Mesenteric fat pad (tissue), 1 donor: ENCODE measurements around the gene GALNT8. TPM values are rescaled to one million over a fixed set of nuclear protein-coding genes. Genes with fewer than 3 reads are reported as not detected.
"Not testable (repeated sequence)": the region's sequence is repeated elsewhere in the genome, so short reads cannot be mapped to it uniquely, and the experiment has no call there.

Experiments used
- DNase-seq: peaks from one replicate; pipeline ENCODE4 v3.0.0-alpha.2; 2020; ENCODE audit warnings: low spot score
- long read RNA-seq: library from polyadenylated mRNA; unstranded; transcript quantifications from one replicate; pipeline ENCODE4 v2.0.0, GENCODE V29; 2020
- total RNA-seq: library from RNA; stranded (reverse); fragmentation: NEBNext Ultra II Directional; extraction: Animal tissue kit (Norgen Biotek cat#: 25700); gene quantifications from one replicate; pipeline ENCODE4 v1.2.1, GENCODE V29; 2021
- donor health status: DM: yes; HTN: yes; CAD: no.

The GALNT8 gene, protein sequence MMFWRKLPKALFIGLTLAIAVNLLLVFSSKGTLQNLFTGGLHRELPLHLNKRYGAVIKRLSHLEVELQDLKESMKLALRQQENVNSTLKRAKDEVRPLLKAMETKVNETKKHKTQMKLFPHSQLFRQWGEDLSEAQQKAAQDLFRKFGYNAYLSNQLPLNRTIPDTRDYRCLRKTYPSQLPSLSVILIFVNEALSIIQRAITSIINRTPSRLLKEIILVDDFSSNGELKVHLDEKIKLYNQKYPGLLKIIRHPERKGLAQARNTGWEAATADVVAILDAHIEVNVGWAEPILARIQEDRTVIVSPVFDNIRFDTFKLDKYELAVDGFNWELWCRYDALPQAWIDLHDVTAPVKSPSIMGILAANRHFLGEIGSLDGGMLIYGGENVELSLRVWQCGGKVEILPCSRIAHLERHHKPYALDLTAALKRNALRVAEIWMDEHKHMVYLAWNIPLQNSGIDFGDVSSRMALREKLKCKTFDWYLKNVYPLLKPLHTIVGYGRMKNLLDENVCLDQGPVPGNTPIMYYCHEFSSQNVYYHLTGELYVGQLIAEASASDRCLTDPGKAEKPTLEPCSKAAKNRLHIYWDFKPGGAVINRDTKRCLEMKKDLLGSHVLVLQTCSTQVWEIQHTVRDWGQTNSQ
- total RNA-seq, result 1.2 TPM
- long read RNA-seq, partial matches to known transcripts, result 0 of 2 reads
- long read RNA-seq, other reads (novel, unspliced or antisense), result 2 of 2 reads

DNA sequence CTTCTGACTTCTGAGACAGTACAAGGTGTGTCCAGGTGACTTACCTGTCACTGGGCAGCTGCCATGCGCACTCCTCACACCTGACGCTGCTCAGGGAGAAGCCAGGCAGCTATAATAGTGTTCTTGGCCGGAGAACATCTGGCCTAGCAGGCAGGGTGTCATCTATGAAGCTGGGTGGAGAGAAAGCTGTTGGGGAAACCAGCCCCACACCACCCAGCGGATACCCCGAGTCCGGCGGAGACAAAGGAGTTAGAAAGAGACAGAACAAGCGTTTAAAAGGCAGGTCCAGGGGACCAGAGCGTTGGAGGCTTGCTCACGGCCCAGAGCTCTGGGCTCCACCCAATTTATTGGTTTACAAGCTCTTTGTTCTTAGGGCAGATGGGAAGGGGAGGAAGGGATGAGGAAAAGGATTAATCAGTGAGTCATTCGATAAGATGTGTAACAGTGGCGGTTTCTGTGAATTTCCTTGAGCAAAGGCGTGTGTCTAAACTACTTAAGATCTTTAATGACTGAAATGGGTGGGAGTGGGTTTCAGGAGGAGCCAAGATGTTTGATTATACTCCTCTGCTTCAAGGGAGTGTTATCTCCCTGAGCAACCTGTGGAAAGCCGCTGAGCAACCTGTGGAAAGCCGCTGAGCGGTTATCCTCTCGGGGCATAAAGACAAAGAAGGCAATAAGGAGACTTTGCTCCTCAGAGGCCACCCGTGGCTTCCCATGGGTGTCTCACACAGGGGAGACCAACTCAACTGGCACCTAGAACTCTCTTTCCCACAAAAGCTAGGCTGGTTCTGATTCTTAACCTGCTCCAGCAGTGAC lies at the start of gene GALNT8:
TSS of gene GALNT8 (plus strand) at position 580 of the 816 bp plus-strand sequence. CDS start 278 bp downstream, outside the sequence.
- no peak for DNase-seq

DNA sequence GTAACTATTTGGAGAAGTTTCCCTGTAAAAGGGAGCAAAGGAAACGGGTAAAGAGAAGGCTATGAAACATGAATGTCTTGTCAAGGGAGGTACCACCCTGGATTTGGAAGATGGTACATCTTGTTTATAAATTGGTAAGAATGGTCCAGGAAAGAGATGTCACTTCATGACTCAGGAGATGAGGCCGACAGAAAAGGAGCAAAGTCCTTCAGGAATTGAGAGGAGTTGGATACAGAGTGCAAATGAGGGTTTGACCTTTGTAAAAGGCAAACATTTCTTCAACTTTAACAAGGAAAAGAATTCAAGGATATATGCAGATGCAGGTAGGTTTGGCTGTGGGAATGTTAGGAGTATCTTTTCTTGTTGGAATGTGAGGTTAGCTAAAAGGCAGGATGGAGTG lies 40.5 kb upstream of the GALNT8 start:
- no peak for DNase-seq

DNA sequence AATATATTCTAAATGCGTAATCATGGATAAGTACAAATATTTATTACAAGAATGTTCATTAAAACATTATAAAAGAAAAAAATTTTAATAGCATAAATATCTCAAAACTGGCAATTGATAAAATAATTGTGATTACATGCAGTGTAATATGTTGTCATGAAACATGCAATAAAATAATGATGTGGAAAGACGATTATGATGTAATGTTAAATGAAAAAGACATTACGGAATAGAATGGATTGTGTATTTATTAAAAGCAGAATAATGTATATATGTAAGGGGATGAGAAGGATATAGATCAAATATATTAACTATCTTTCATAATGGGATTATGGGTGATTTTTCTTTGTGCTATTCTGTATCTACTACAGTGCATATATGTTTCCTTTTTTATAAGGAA lies 38.5 kb upstream of the GALNT8 start:
- no peak for DNase-seq

DNA sequence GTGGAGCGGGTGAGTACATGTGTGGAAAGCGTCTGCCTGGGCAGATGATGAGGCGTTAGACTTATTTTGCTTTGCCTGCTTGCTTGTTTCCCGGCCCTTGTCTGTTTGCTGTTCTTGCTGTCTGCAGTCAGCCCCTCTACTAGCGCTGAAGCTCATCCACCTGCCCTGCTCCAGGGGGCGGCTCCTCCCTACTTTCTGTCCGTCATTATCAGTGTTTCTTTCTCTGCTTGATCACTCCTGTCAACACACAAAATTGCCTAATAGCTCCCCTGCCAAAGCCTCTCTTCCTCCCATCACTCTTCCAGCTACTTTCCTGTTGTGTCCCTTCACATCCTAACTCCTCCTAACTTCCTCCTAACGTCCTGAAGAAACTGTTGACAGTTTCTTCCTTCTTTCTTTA lies 34.9 kb upstream of the GALNT8 start:
- DNase-seq, result no peak

DNA sequence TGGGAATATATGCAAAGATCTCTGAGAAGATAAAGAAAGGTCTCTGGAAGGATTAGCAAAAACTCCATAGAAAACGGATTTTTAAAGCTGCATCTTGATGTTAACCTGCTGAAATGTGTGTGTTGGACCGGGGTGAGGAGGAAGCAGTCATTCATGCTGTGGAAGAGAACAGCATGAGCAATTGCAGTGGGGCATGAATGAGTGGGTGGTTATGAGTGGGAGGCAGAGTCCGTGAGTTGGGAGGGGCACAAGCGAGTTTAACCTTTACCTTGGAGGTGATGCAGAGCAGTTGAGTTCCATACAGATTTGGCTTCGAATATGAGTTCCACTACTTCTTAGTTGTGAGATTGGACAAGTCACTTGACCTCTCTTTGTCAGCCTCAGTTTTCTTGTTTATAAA lies 29.4 kb upstream of the GALNT8 start:
- DNase-seq, result no peak

DNA sequence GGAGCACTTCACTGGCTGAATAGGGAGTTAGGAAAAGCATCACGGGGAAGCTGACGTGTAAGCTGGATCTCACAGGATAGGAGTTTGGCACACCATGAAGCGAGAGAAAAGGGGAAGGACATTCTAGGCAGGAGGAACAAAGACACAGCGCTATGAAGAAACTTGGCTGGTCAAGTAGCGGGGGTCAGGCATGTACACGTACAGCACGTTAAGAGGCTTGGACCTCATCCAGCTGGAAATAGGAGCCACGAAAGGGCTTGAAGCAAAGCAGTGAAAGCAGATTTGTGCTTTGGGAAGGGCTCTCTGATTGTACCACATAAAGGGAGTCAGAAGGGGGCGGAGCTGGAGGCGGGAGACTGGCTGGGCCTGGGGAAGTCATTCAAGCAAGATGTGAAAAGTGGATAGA lies 19.6 kb upstream of the GALNT8 start:
- DNase-seq, result no peak

DNA sequence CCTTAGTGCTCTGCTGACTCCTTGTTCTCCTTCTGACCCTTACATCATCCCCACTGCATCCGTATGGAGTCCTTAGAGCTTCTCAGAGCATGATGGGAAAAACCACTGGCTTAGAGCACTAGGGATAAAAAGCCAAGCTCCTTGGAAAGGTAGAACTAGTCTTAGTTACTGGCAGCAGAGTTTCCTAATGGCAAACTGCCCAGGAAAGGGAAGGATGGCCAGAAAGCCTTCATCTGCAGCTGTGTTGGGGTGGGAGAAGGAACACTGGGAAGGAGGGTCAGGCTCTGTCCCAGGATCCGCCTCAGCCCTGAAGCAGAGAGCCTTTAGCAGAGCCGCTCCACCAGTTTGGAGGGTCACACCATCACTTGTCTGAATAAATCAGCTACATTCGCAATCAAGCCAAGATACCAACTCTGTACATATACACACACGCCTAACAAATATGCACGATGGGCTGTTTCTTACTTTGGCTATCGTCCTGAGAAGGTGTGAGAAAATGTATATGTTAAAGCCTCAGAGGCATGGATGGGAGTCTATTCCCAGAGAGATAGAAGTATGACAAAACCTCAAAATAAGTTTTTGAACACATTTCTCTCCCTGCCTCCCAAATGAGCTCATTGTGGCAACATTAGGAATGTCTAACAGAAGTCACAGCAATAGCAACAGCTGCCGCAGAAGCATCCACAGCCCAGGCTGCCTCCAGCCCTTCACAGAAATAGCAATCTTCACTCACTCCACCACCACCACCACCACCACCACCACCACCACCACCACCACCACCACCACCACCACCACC lies 18.6 kb upstream of the GALNT8 start:
- no peak for DNase-seq

DNA sequence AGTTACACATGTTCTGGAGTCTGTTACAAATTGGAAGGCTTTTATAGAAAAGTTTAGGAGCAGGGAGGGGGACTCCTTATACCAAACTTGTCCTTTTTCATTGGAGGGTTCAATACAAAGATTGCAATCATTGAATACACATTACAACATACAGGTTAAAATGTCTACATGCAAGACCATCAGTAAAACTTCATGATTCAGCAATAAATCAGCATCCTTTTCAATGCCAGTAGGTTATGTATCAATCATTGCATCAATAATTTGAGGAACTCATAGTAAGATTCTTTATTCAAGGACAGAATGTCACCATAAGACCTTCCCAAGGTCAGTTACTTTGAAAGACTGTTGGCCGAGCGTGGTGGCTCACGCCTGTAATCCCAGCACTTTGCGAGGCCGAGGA lies 16.5 kb upstream of the GALNT8 start:
- no peak for DNase-seq

DNA sequence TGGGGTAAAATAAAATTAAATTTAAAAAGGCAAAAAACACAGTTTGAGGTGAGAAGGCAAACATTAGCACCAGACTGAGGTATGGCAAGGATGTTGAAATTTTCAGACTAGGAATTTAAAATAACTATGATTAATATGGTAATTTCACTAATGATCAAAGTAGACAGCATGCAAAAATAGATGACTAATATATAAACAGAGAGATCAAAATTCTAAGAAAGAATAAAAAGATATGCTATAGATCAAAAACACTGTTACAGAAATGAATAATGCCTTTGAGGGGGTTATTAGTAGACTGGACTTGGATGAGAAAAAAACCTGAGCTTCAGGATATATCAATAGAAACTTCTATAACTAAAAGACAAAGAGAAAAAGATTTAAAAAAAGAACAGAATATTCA lies 14.4 kb upstream of the GALNT8 start:
- no peak for DNase-seq

DNA sequence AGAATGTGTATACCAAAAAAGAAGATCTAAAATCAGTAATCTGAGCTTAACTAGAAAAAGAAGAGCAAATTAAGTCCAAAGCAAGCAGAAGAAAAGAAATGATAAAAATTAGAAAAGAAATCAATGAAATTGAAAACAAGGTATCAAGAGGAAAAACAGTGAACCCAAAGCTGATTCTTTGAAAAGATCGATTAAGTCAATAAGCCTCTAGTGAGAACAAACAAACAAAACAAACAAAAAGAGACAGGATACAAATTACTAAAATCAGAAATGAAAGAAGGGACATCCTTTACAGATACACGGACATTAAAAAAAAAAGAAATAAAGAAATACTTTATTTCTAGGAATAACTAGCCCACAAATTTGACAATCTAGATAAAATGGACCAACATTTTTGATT lies 12.9 kb upstream of the GALNT8 start:
- no peak for DNase-seq

DNA sequence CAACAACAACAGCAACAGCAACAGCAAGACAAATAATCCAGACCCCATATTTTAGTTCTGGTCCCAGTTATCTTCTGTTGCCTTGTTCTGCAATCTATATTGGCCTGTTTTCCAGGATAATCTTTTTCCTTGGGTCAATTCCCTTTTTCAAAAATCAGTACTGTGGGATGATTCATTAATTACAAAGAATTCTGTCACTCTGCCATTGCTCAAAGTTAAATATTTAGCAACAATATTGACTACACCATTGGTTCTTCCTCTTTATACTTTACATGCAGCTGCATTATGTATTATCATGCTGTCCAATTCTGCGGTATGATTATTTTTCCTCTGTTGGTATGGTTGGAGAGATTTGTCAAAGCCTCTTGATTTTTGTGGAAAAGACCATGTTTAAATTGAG lies 10.1 kb upstream of the GALNT8 start:
- DNase-seq, result no peak

DNA sequence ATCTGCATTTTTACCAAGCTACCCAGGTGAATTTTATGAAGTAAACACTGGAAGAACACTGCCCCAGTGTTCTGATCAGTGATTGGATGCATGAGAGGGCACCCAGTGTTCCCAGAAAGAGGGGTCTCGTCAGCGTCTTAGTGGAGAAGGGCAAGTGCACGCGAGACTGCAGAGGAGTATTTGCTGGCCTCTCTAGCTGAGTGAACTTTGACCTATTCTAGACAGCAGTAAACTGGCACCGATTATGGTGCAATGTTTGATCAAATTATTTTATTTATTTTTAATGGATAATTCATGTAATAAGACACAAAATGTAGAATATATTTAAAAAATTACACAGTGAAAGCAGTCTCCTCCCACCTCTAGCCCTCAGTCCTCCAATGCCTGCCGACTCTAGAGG lies 5.3 kb upstream of the GALNT8 start:
- DNase-seq, result no peak

DNA sequence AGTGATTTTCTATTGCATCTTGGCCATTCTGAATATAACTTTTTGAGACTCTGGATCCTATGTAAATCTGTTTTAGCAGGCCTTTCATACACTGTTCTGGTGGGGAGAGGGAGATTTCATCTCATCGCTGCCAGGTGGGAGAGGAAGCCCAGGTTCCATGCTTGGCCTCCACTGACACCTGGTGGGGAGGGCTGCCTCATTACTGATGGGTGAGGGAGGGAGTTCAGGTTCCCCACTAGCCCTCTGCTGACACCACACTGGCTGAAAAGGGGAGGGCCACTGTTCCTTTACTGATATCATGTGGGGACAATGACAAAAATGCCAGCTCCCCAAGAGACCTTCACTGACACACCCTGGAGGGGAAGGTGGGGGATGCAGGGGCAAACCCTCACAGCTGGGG lies 2.4 kb upstream of the GALNT8 start:
- no peak for DNase-seq

DNA sequence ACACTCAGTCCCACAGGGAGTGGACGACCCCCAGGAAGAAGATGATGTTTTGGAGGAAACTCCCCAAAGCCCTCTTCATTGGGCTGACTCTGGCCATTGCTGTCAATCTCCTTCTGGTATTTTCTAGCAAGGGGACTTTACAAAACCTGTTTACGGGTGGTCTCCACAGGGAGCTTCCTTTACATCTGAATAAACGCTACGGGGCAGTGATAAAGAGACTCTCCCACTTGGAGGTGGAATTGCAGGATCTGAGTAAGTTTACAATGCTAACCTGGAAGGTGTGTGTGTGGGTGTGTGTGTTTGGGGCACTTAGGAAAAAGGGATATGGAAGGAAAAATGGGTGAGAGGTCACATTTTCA lies 416 bp downstream of the GALNT8 start:
- no peak for DNase-seq

DNA sequence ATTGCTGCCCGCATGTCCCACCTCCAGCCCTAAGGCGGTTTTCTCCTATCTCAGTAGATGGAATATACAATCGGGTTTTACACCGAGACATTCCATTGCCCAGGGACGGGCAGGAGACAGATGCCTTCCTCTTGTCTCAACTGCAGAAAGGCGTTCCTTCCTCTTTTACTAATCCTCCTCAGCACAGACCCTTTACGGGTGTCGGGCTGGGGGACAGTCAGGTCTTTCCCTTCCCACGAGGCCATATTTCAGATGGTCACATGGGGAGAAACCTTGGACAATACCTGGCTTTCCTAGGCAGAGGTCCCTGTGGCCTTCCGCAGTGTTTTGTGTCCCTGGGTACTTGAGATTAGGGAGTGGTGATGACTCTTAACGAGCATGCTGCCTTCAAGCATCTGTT lies 1.4 kb downstream of the GALNT8 start:
- not testable (repeated sequence) for DNase-seq

DNA sequence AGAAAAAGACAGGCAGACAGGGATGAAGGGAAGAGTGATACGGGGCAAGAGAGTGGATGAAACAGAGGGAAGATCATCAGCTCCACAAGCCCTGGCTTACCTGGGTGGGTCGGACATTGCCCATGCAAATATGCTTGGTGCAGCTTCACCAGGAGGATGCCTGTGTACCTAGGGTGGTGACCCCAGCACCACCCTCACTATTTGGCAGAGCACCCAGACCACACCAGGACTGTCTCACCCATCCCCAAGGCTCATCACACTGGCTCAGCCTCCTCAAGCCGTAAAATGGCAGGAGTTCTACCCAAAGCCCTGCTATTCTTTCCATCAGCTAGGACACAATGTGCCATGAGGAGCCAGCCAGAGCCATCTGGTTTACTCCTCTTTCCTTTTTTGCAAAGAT lies 3.0 kb downstream of the GALNT8 start:
- DNase-seq, result no peak

DNA sequence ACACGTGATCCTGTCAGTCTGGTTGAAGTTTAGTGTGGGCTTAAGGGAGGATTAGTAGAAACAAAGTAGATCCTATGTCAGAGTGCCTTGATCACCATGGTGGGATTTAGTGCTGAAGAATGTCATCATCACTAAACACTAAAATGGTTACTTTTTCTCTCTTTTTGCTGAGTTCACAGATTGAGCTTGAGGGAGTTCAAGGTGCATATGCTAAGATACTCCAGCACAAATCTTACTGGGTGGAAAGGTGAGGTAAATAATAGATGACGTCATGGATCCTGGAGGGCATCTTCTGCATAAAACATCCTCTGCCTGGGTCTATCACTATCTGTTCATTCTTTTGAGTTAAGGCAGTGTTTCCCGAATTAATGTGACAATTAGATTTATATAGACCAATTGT lies 4.9 kb downstream of the GALNT8 start:
- no peak for DNase-seq

DNA sequence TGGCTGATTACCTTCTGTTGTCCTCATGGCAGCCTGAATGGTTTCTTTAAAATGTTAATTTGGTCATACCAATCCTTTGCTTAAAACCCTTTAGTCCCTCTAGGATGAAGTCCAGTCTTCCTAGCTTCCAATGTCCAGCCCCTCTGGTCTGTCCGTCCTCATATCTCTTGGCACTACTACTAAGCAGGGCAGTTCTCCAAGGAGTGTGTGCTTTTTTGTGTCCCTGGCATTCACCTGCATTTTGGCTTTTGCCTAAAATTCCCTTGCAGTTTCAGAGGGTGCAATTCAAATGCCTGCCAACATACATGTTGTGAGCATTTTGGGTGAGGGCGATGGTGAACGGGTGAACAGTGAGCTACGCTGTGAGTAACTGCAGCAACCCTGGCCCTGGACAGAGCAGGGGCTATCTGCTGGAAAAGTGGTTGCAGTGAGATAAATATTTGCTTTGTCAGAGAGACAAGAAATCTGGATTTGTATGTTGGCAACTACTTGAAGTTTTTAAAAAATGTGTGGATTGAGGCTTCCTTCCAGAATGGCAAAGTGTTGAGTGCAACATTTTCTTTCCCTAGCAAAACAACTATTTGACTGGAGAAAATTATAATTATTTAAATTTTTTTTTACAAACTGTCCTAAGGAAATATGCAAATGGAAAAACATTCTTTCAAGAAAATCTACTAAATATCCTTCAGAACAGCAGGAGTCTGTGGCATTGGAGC lies 14.6 kb downstream of the GALNT8 start:
- no peak for DNase-seq

DNA sequence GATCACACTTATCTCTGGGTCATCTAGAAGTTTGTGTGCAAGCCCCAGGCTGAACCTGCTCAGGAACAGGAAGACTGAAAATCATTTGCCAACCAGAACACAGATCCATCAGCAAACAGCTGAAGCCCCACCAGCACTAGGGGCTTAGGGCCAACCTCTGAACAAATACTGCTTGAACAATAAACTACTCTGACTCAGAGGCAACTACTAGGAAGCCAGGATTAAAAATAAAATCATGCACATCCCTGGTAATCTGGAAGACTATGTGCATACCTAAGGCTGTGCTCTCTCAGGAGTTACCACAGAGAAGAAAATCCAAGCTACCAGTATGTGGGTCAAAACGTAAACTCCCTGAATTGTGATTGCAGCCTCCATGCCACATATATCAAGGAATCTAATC lies 15.9 kb downstream of the GALNT8 start:
- no peak for DNase-seq

DNA sequence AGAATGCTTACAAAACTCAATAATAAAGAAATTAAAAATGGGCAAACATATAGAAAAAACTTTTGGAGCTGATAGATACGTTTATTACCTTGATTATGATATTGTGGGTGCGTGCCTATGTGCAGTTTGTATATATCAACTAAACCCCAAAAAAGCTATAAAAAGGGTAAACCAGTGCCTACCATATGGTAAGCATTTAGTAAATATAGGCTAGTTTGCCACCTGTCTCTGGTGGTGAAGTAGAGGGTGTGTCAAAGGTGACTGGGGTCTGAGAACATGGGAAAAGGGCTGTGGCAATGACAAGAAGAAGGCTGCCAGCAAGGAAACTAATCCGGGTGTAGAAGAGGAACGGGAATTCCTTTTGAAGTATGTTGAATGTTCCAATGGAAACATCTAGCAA lies 18.3 kb downstream of the GALNT8 start:
- DNase-seq, result no peak
